ENCODE data around the gene HINT1. TPM values are rescaled to one million over a fixed set of nuclear protein-coding genes. Genes with fewer than 3 reads are reported as not detected.
"Not testable (repeated sequence)": the region's sequence is repeated elsewhere in the genome, so short reads cannot be mapped to it uniquely, and the experiment has no call there.

The HINT1 gene
- total RNA-seq, 1 donor from 2014 or later = 321 TPM

- intact Hi-C loops (cut with micrococcal nuclease) = loop anchor here (2.0 kb wide), 4 partner anchors 109 to 625 kb away; partner anchors contain the start of genes FNIP1 and RAPGEF6
Measured at GRCh38 chr5:131171276-131171810, 6.3 kb upstream of the HINT1 start.

GRCh38 chr5:131170540-131171275, 5.7 kb upstream of the HINT1 start, which contains the start of gene LYRM7:
Gene LYRM7 (plus strand): TSS chr5:131170944. CDS start chr5:131171021, 77 bp downstream.
- intact Hi-C loops (cut with micrococcal nuclease) = loop anchor here (1.0 to 2.0 kb wide), 7 partner anchors 39 to 626 kb away; partner anchors contain the start of genes FNIP1 and RAPGEF6

- intact Hi-C loops (cut with micrococcal nuclease) = loop anchor here (1.0 to 2.0 kb wide), 7 partner anchors 39 to 627 kb away; partner anchors contain the start of genes FNIP1 and RAPGEF6
Measured at GRCh38 chr5:131169810-131170539, 4.9 kb upstream of the HINT1 start.

- intact Hi-C loops (cut with micrococcal nuclease) = no loop called here
Measured at GRCh38 chr5:131167615-131168014, 2.6 kb upstream of the HINT1 start.

- intact Hi-C loops (cut with micrococcal nuclease) = loop anchor here (1.0 to 2.0 kb wide), 4 partner anchors 96 to 253 kb away; no protein-coding TSS in a partner anchor
Measured at GRCh38 chr5:131164191-131165118, 601 bp downstream of the HINT1 start.

GRCh38 chr5:131163276-131164119, 1.6 kb downstream of the HINT1 start:
- intact Hi-C loops (cut with micrococcal nuclease) = loop anchor here (1.0 to 2.0 kb wide), 3 partner anchors 95 to 219 kb away; no protein-coding TSS in a partner anchor

- intact Hi-C loops (cut with micrococcal nuclease) = no loop called here
Measured at GRCh38 chr5:131160134-131160533, 4.9 kb downstream of the HINT1 start.

- intact Hi-C loops (cut with micrococcal nuclease) = no loop called here
Measured at GRCh38 chr5:131156957-131157356, 8.1 kb downstream of the HINT1 start.

- intact Hi-C loops (cut with micrococcal nuclease) = no loop called here
Measured at GRCh38 chr5:131156385-131156784, 8.7 kb downstream of the HINT1 start.

- intact Hi-C loops (cut with micrococcal nuclease) = no loop called here
Measured at GRCh38 chr5:131151216-131151615, 13.8 kb downstream of the HINT1 start.

- intact Hi-C loops (cut with micrococcal nuclease) = no loop called here
Measured at GRCh38 chr5:131150408-131150807, 14.6 kb downstream of the HINT1 start.

- intact Hi-C loops (cut with micrococcal nuclease) = no loop called here
Measured at GRCh38 chr5:131148835-131149234, 16.2 kb downstream of the HINT1 start.

- intact Hi-C loops (cut with micrococcal nuclease) = no loop called here
Measured at GRCh38 chr5:131147258-131147657, 17.8 kb downstream of the HINT1 start.

- intact Hi-C loops (cut with micrococcal nuclease) = no loop called here
Measured at GRCh38 chr5:131142970-131143617, 22.0 kb downstream of the HINT1 start.

- intact Hi-C loops (cut with micrococcal nuclease) = no loop called here
Measured at GRCh38 chr5:131139321-131139720, 25.7 kb downstream of the HINT1 start.

GRCh38 chr5:131138406-131138805, 26.6 kb downstream of the HINT1 start:
- intact Hi-C loops (cut with micrococcal nuclease) = not testable (repeated sequence)

- intact Hi-C loops (cut with micrococcal nuclease) = not testable (repeated sequence)
Measured at GRCh38 chr5:131133091-131133490, 32.0 kb downstream of the HINT1 start.

GRCh38 chr5:131129306-131129705, 35.8 kb downstream of the HINT1 start:
- intact Hi-C loops (cut with micrococcal nuclease) = no loop called here

- intact Hi-C loops (cut with micrococcal nuclease) = not testable (repeated sequence)
Measured at GRCh38 chr5:131127244-131127643, 37.8 kb downstream of the HINT1 start.

All from T-helper 2 cell treated with Interferon-gamma antibody and Interleukin-4, amounts not matched to agents 100 ng/mL and 5 ng/mL, for 36 hours (primary cell).